NCI-H1105 (cell line): ENCODE data around the gene TRH.
"Not testable (repeated sequence)": the region's sequence is repeated elsewhere in the genome, so short reads cannot be mapped to it uniquely, and the experiment has no call there.

Experiments
- DNase-seq: peaks from one replicate; lab custom pipeline; 2025; lab: John Stamatoyannopoulos, UW

The TRH gene

GRCh38 chr3:130010556-130010955 is 36.0 kb downstream of the TRH start:
- DNase-seq: no peak

GRCh38 chr3:130012108-130012507 is 37.6 kb downstream of the TRH start:
- DNase-seq: not testable (repeated sequence)

- DNase-seq: not testable (repeated sequence)
Observed at GRCh38 chr3:130013246-130013645, 38.7 kb downstream of the TRH start.

GRCh38 chr3:130014526-130014925 is 40.0 kb downstream of the TRH start:
- DNase-seq: no peak

GRCh38 chr3:130017661-130018060 is 43.1 kb downstream of the TRH start:
- DNase-seq: not testable (repeated sequence)

- not testable (repeated sequence) for DNase-seq
Observed at GRCh38 chr3:130026146-130026829, 51.8 kb downstream of the TRH start.

- not testable (repeated sequence) for DNase-seq
Observed at GRCh38 chr3:130027437-130027836, 52.9 kb downstream of the TRH start.
